PFSK-1 (cell line): ENCODE results near the gene PSAPL1.

ENCODE experiments used
- POLR2AphosphoS5 ChIP-seq: IDR thresholded peaks from 2 replicates; pipeline ENCODE4 v1.6.1; 2012; ENCODE audit warnings: low read depth, mild to moderate bottlenecking, control low read depth, low read length, moderate library complexity
- REST ChIP-seq, 2 experiments: IDR thresholded peaks; 2 replicates each; pipeline versions ENCODE4 v1.6.1 to v1.8.0; 2011 to 2012; ENCODE audit warnings: low read depth in 2 of 2, low read length in 2 of 2, control low read depth in 1 of 2, inconsistent platforms in 1 of 2, mild to moderate bottlenecking in 1 of 2, moderate library complexity in 1 of 2; ENCODE audit not compliant: insufficient read depth in 1 of 2

DNA sequence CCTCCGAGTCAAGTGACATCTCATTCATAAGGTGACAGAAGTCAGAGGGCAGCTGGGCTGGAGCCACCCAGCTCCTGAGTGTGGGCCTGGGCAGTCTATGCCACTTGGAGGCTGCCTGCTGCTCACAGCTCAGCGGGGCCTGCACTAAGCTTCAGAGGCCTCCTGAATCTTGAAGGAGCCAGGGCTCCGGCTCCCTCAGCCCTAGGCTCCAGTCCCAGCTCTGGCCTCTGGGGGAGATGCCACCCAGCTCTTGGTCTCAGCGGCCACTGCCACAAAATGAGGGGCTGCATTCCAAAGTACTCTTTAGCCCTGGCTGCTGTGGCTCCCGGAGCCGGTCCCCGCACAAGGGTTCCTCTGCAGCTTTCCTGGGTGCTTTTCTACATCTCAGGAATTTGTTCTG is 32.7 kb upstream of the PSAPL1 start:
- no peak for TF ChIP-seq POLR2AphosphoS5
- no peak for TF ChIP-seq REST (IDR thresholded peaks at IDR 0.05; ENCODE audit: insufficient read depth in 1 of 2, low read depth in 2 of 2, low read length in 2 of 2)
